ENCODE measurements around the gene MSGN1. TPM values are rescaled to one million over a fixed set of nuclear protein-coding genes. Genes with fewer than 3 reads are reported as not detected.

The MSGN1 gene
- under 1 TPM in 1 of 9 donors, not detected in 8; 0.55 TPM for total RNA-seq
- polyA plus RNA-seq: not detected
- long read RNA-seq, donor 1: 0 reads
- long read RNA-seq, donor 2: 0 reads
- long read RNA-seq, donor 3: 0 reads
- long read RNA-seq, donor 4: 0 reads
- long read RNA-seq, donor 5: 0 reads
- long read RNA-seq, donor 6: 0 reads
- long read RNA-seq, donor 7: 0 reads
- long read RNA-seq, donor 8: 0 reads
- long read RNA-seq, donor 9: 0 reads
- long read RNA-seq, donor 10: 0 reads

- Histone ChIP-seq H3K27me3 (no peaks in the 10 kb centered on the region), H3K27ac (no peak within 1 kb of the TSS), H3K4me3 (no peak within 1 kb of the TSS), H3K4me1 (replicated peaks in 1 of 2) (peaks cover 5 to 8% of the 10 kb centered on the region in 2 donors), H3K9me3 (replicated peaks in 1 of 3) (no peaks in the 10 kb centered on the region), H3K36me3 (replicated peaks in 1 of 2) (no peaks in the 10 kb centered on the region)
- 91 to 98% (median 94%) methylated on average over 22 to 26 of the region's 26 CpGs for WGBS, 4 donors
- intact Hi-C loops (cut with DNase I): no loop called here
- no peak for TF ChIP-seq CTCF (IDR thresholded peaks at IDR 0.05)
- no peak for TF ChIP-seq POLR2A (IDR thresholded peaks at IDR 0.05)
- DNase-seq: no peak
Observed at GRCh38 chr2:17816396-17817245, at the start of gene MSGN1. TSS of gene MSGN1 (plus strand) at chr2:17816460. CDS start at chr2:17816519, 59 bp downstream.

- TF ChIP-seq CTCF (IDR thresholded peaks at IDR 0.05) (no peak), POLR2A (IDR thresholded peaks at IDR 0.05) (no peak)
- no peaks in the 10 kb centered on the region for H3K27me3 ChIP-seq
- 88 to 94% (median 94%) methylated on average over 4 of the region's 4 CpGs for WGBS, 4 donors
- intact Hi-C loops (cut with DNase I): no loop called here
- H3K4me3 ChIP-seq: no peak overlapping the region
- no peaks in the 10 kb centered on the region for H3K36me3 ChIP-seq (replicated peaks in 1 of 2)
- H3K27ac ChIP-seq: no peak overlapping the region
- DNase-seq: no peak
- no peaks in the 10 kb centered on the region for H3K9me3 ChIP-seq (replicated peaks in 1 of 3)
- no peaks in the 10 kb centered on the region for H3K4me1 ChIP-seq (replicated peaks in 1 of 2)
Observed at GRCh38 chr2:17768894-17769293, 47.4 kb upstream of the MSGN1 start.

GRCh38 chr2:17771956-17772355 lies 44.3 kb upstream of the MSGN1 start:
- Histone ChIP-seq H3K36me3 (replicated peaks in 1 of 2) (no peaks in the 10 kb centered on the region), H3K4me1 (replicated peaks in 1 of 2) (no peaks in the 10 kb centered on the region), H3K27ac (no peak overlapping the region), H3K9me3 (replicated peaks in 1 of 3) (no peaks in the 10 kb centered on the region), H3K27me3 (no peaks in the 10 kb centered on the region), H3K4me3 (no peak overlapping the region)
- intact Hi-C loops (cut with DNase I): no loop called here
- TF ChIP-seq CTCF (IDR thresholded peaks at IDR 0.05) (no peak), POLR2A (IDR thresholded peaks at IDR 0.05) (no peak)
- DNase-seq: no peak
- 89 to 95% (median 94%) methylated on average over 2 of the region's 2 CpGs for whole genome bisulfite sequencing, 4 donors

- Histone ChIP-seq H3K9me3 (replicated peaks in 1 of 3) (no peaks in the 10 kb centered on the region), H3K4me1 (replicated peaks in 1 of 2) (no peaks in the 10 kb centered on the region), H3K27ac (no peak overlapping the region), H3K27me3 (no peaks in the 10 kb centered on the region), H3K36me3 (replicated peaks in 1 of 2) (no peaks in the 10 kb centered on the region), H3K4me3 (no peak overlapping the region)
- WGBS, 4 donors: 83 to 96% (median 90%) methylated on average over 2 of the region's 2 CpGs
- intact Hi-C loops (cut with DNase I): no loop called here
- no peak for DNase-seq
- no peak for TF ChIP-seq POLR2A (IDR thresholded peaks at IDR 0.05)
- no peak for TF ChIP-seq CTCF (IDR thresholded peaks at IDR 0.05)
Observed at GRCh38 chr2:17772532-17772931, 43.7 kb upstream of the MSGN1 start.
